ENCODE measurements around the gene MTHFD1L. TPM values are rescaled to one million over a fixed set of nuclear protein-coding genes. Genes with fewer than 3 reads are reported as not detected.

Gene MTHFD1L
- total RNA-seq, 1 donor, result 68.7 TPM

DNA sequence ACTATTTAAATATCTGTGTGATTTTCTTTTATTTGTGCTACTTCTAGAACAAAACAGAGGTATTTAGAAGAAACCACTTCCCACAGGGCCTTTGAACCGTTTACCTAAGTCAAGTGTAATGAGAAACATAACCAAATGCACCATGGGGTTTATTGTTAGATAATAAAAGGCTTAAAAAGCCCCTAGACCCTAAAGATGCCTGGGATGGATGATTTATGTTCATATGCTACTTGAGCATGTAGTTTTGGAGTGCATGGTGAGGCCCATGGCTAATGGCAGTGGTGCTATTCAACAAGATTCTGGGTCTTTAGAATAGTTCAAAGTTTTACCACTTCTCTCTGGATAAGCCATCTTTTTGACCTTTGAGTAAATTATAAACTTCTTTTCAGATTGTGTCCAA lies 65.9 kb downstream of the MTHFD1L start:
- no peak overlapping the region for H3K4me3 ChIP-seq (ENCODE audit: low read depth, low read length)
- TF ChIP-seq, protein P1, sequence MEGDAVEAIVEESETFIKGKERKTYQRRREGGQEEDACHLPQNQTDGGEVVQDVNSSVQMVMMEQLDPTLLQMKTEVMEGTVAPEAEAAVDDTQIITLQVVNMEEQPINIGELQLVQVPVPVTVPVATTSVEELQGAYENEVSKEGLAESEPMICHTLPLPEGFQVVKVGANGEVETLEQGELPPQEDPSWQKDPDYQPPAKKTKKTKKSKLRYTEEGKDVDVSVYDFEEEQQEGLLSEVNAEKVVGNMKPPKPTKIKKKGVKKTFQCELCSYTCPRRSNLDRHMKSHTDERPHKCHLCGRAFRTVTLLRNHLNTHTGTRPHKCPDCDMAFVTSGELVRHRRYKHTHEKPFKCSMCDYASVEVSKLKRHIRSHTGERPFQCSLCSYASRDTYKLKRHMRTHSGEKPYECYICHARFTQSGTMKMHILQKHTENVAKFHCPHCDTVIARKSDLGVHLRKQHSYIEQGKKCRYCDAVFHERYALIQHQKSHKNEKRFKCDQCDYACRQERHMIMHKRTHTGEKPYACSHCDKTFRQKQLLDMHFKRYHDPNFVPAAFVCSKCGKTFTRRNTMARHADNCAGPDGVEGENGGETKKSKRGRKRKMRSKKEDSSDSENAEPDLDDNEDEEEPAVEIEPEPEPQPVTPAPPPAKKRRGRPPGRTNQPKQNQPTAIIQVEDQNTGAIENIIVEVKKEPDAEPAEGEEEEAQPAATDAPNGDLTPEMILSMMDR (IDR thresholded peaks at IDR 0.05; ENCODE audit: insufficient read depth, low read length), result no peak
- no peak for DNase-seq (ENCODE audit: low read depth)

DNA sequence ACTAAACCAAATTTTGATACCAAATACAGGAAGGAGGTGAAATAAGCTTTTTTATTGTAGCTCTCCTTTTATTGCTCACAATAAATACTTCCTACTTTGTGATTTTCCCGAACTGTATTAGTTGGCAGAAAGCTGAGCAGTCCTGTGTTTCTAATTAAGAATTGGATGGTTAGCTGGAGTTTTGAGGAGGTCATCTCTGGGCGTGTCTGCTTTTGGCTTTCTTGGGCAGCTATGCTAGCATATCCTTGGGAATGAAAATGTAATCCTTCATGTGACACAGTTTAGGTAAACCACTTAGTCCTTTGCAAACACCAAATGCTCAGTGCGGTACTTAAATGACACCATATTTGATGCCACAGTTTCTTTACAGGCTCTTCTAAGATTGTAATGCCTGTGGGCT lies 67.5 kb downstream of the MTHFD1L start:
- TF ChIP-seq, protein P1 (IDR thresholded peaks at IDR 0.05; ENCODE audit: insufficient read depth, low read length), result no peak
- DNase-seq (ENCODE audit: low read depth), result peak; percentile 95
- H3K4me3 ChIP-seq (ENCODE audit: low read depth, low read length), result no peak overlapping the region

DNA sequence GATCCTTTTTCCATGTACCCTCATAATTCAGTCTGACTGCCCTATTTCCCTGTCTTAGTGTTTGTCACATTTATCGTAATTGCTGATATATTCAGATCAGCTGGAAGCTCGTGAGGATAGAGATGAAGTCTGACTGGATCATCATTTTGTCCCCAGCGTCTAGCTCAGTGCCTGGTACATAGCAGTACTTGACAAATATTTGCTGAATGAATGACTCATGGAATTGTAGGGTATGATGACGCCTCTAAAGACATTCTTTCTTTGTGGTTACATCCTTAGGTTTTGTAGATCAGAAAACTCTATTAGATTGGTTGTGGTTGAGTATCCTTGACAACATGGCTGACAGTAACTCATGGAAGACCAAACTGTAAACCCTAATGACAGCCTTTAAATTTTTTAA lies 68.9 kb downstream of the MTHFD1L start:
- no peak overlapping the region for H3K4me3 ChIP-seq (ENCODE audit: low read depth, low read length)
- TF ChIP-seq, protein P1 (IDR thresholded peaks at IDR 0.05; ENCODE audit: insufficient read depth, low read length), result no peak
- DNase-seq (ENCODE audit: low read depth), result peak; percentile 51

DNA sequence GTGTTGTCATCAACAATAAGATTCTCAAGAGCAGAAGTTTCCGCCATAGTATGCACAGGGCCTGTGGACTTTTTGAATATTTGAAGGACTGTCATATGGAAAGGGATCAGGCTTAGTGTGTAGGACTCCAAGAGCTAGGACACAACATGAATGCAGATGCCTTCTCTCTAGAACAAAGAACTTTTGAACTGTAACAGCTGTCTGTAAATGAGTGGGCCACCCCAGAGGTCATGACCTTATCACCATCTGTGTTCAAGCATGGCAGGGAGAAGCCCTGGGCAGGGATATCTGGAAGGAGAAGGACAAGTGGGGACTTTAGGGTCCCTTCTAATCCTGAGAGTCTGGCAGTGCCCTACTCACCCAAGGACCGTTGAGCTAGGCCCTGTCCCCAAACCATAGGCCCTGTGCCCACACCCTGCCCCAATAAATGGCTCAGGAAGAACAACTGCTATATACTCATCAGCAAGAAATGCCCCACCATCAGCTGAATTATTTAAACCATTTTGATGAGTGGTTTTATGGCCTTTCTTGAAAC lies 70.6 kb downstream of the MTHFD1L start:
- no peak for DNase-seq (ENCODE audit: low read depth)
- TF ChIP-seq, protein P1 (IDR thresholded peaks at IDR 0.05; ENCODE audit: insufficient read depth, low read length), result no peak

DNA sequence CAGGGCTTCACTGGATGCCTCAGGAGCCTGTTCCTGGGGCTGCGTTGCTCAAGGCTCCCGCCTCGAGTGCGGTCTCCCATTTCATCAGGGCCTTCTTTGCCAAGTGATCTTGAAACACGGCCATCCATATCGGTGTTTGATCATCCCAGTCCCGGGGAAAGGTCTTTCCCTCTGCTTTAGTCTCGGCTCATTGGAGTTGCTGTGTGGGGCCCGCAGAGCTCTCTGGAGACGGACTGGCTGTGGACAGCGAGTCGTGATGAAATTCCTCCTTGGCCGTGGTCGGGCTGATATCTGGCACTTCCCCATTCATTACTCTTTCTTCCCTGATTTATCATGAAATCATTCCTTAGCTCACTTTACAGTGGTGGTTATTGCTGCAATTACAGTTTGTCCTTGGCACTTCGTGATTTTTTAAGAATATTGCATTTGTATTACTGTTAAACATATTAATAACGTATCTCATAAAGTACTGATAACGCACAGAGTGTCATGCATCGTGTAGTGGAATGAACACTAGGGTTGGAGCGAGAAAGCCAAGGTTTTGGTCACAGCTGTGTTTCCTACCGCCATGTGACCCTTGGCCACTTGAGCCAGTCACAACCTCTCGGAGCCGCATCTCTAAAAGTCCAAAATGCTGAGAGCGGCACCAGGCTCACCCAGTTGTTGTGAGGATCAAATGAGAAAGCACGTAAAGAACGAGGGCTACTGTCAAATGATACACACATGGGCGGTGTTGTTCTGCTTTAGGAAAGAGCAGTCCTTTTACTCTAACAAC lies 71.8 kb downstream of the MTHFD1L start:
- TF ChIP-seq, protein P1 (IDR thresholded peaks at IDR 0.05; ENCODE audit: insufficient read depth, low read length), result no peak
- no peak overlapping the region for H3K4me3 ChIP-seq (ENCODE audit: low read depth, low read length)
- peak; percentile 78 for DNase-seq (ENCODE audit: low read depth)

More for the DNA sequence above, 70.6 kb downstream of the MTHFD1L start:
- H3K4me3 ChIP-seq (ENCODE audit: low read depth, low read length), result no peak overlapping the region

DNA sequence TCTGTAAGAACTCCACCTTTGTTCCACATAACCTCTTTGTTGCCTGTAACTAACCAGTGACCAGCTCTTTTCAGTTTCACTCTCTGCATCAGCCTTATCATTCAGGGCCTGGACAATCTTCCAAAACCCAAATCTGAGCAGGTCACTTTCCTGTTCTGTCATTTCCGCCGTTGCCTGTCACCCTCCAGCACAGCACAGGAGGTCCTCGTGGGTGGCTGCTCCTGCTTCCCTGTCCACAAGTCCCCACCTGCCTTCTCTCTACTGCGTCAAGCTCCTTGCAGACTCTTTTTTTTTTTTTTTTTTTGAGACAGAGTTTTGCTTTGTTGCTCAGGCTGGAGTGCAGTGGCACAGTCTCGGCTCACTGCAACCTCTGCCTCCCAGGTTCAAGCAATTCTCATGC lies 73.9 kb downstream of the MTHFD1L start:
- no peak for DNase-seq (ENCODE audit: low read depth)
- H3K4me3 ChIP-seq (ENCODE audit: low read depth, low read length), result no peak overlapping the region
- TF ChIP-seq, protein P1 (IDR thresholded peaks at IDR 0.05; ENCODE audit: insufficient read depth, low read length), result no peak

Data from fibroblast of the aortic adventitia (primary cell).